HCT116 (cell line): ENCODE measurements around the gene ENTPD5. TPM values are rescaled to one million over a fixed set of nuclear protein-coding genes. Genes with fewer than 3 reads are reported as not detected.

Experiments
- ATAC-seq: fragments of 200-7000 bp; cut with Tn5 transposase; 2 replicates; pipeline ENCODE4 v1.9.1; 2020; ENCODE audit warnings: mild to moderate bottlenecking, moderate library complexity
- BruUV-seq: library from RNA; stranded (reverse); fragments of 400-500 nt; replicated peaks from 2 replicates; lab custom pipeline; 2021; lab: Mats Ljungman, UMichigan
- CTCF ChIA-PET: fragments of 300-600 bp; sonication (Branson Sonifier 250); formaldehyde crosslinking; loops from one replicate; lab custom pipeline; 2021; ENCODE audit warnings: antibody characterized with exemption; lab: Charles Lee
- POLR2A ChIA-PET: fragments of 300-600, 350-600 bp; sonication (Branson Sonifier 250); formaldehyde crosslinking; loops from one replicate; lab custom pipeline; 2021; ENCODE audit warnings: antibody characterized with exemption; lab: Charles Lee
- RAD21 ChIA-PET, 2 experiments: fragments of 300-600 bp; sonication (Branson Sonifier 250); formaldehyde crosslinking; loops; one replicate each; lab custom pipeline; 2023; ENCODE audit warnings: low total read pairs in 2 of 2; ENCODE audit not compliant: uncharacterized antibody in 2 of 2, unreplicated experiment in 2 of 2, low non-redundant PET in 1 of 2; lab: Charles Lee
- DNase-seq: peaks from one replicate; pipeline ENCODE4 v3.0.0-alpha.2; 2010; ENCODE audit warnings: low read depth, low spot score
- H2AFZ ChIP-seq: fragments of 200-600 bp; shearing (Covaris generic), sonication (generic); 2 replicates; pipeline ENCODE4 v1.6.1; 2017; ENCODE audit warnings: low read depth, mixed run types, mixed read lengths, antibody characterized with exemption, low read length; ENCODE audit not compliant: poor library complexity, severe bottlenecking
- H3K27ac ChIP-seq: 2 replicates; pipeline ENCODE4 v1.5.1; 2012; ENCODE audit warnings: low read depth, low read length
- H3K27me3 ChIP-seq: fragments of 200-600 bp; sonication (generic); 2 replicates; pipeline ENCODE4 v1.6.1; 2016; ENCODE audit warnings: mixed run types, low read length, mixed read lengths; ENCODE audit not compliant: insufficient read depth
- H3K36me3 ChIP-seq, 2 experiments: fragments of 200-500 bp in 1 of 2; fragments of 200-600 bp in 1 of 2; sonication (Bioruptor generic) in 1 of 2; sonication (generic) in 1 of 2; 2 replicates each; pipeline versions ENCODE4 v1.5.1 to v1.6.1; 2014 to 2016; ENCODE audit warnings: low read length in 2 of 2, inconsistent platforms in 1 of 2, mixed read lengths in 1 of 2, mixed run types in 1 of 2; ENCODE audit not compliant: insufficient read depth in 2 of 2, control insufficient read depth in 1 of 2
- H3K4me1 ChIP-seq, 2 experiments: fragments of 200-600 bp in 1 of 2; sonication (generic) in 1 of 2; 2 replicates each; pipeline versions ENCODE4 v1.5.1 to v1.6.1; 2012 to 2017; ENCODE audit warnings: low read length in 2 of 2, inconsistent platforms in 1 of 2, mild to moderate bottlenecking in 1 of 2, mixed read lengths in 1 of 2, mixed run types in 1 of 2, moderate library complexity in 1 of 2; ENCODE audit not compliant: insufficient read depth in 2 of 2, control insufficient read depth in 1 of 2
- H3K4me2 ChIP-seq: fragments of 200-600 bp; sonication (generic); 2 replicates; pipeline ENCODE4 v1.6.1; 2017; ENCODE audit warnings: mixed run types, low read length, mixed read lengths
- H3K4me3 ChIP-seq, 2 experiments: fragments of 200-600 bp in 1 of 2; sonication (generic) in 1 of 2; replicated peaks in 1 of 2; 2 replicates each; pipeline ENCODE4 v1.5.1; 2011 to 2016; ENCODE audit warnings: low read length in 2 of 2, control low read depth in 1 of 2, low read depth in 1 of 2, mild to moderate bottlenecking in 1 of 2, mixed read lengths in 1 of 2, mixed run types in 1 of 2
- H3K79me2 ChIP-seq: fragments of 200-600 bp; sonication (generic); 2 replicates; pipeline ENCODE4 v1.6.1; 2017; ENCODE audit warnings: mild to moderate bottlenecking, mixed run types, low read length, moderate library complexity, mixed read lengths; ENCODE audit not compliant: insufficient read depth
- H3K9ac ChIP-seq: fragments of 200-600 bp; sonication (generic); 2 replicates; pipeline ENCODE4 v1.6.1; 2016; ENCODE audit warnings: low read length, mixed read lengths
- H3K9me2 ChIP-seq: fragments of 200-600 bp; sonication (generic), shearing (Covaris generic); 2 replicates; pipeline ENCODE4 v1.6.1; 2017; ENCODE audit warnings: mixed run types, mild to moderate bottlenecking, moderate library complexity; ENCODE audit not compliant: insufficient read depth
- H3K9me3 ChIP-seq, 2 experiments: fragments of 200-500 bp in 1 of 2; fragments of 200-600 bp in 1 of 2; sonication (Bioruptor generic) in 1 of 2; sonication (generic) in 1 of 2; 2 replicates each; pipeline ENCODE4 v1.6.1; 2014 to 2017; ENCODE audit warnings: low read length in 2 of 2, mixed read lengths in 2 of 2, inconsistent platforms in 1 of 2, low read depth in 1 of 2, mild to moderate bottlenecking in 1 of 2, mixed run types in 1 of 2, moderate library complexity in 1 of 2; ENCODE audit not compliant: control insufficient read depth in 1 of 2, insufficient read depth in 1 of 2
- H4K20me1 ChIP-seq: fragments of 200-600 bp; sonication (generic), shearing (Covaris generic); 2 replicates; pipeline ENCODE4 v1.6.1; 2017; ENCODE audit warnings: mixed run types, mild to moderate bottlenecking, moderate library complexity; ENCODE audit not compliant: insufficient read depth
- ATF3 ChIP-seq: IDR thresholded peaks from 2 replicates; pipeline ENCODE4 v1.6.1; 2012
- CEBPB ChIP-seq: IDR thresholded peaks from 2 replicates; pipeline ENCODE4 v1.6.1; 2012; ENCODE audit warnings: low read depth
- EGR1 ChIP-seq: IDR thresholded peaks from 2 replicates; pipeline ENCODE4 v1.6.1; 2012; ENCODE audit warnings: low read depth
- EZH2 ChIP-seq: fragments of 200-600 bp; sonication (generic); IDR thresholded peaks from 2 replicates; pipeline ENCODE4 v1.6.1; 2017; ENCODE audit warnings: antibody characterized with exemption, mixed run types
- EZH2phosphoT487 ChIP-seq: fragments of 200-600 bp; IDR thresholded peaks from 2 replicates; pipeline ENCODE4 v1.6.1; 2018; ENCODE audit warnings: antibody characterized with exemption, borderline replicate concordance
- FOSL1 ChIP-seq: IDR thresholded peaks from 2 replicates; pipeline ENCODE4 v1.6.1; 2012; ENCODE audit warnings: low read depth
- JUND ChIP-seq: IDR thresholded peaks from 2 replicates; pipeline ENCODE4 v1.6.1; 2012
- MAX ChIP-seq: IDR thresholded peaks from 2 replicates; pipeline ENCODE4 v1.6.1; 2012
- POLR2AphosphoS5 ChIP-seq: IDR thresholded peaks from 2 replicates; pipeline ENCODE4 v1.6.1; 2011; ENCODE audit warnings: mild to moderate bottlenecking, low read depth, low read length, moderate library complexity
- RAD21 ChIP-seq: IDR thresholded peaks from 2 replicates; pipeline ENCODE4 v1.6.1; 2012; ENCODE audit warnings: low read depth, mild to moderate bottlenecking
- REST ChIP-seq: IDR thresholded peaks from 2 replicates; pipeline ENCODE4 v1.6.1; 2012; ENCODE audit warnings: low read depth
- SIN3A ChIP-seq: IDR thresholded peaks from 2 replicates; pipeline ENCODE4 v1.6.1; 2012; ENCODE audit warnings: low read depth
- SRF ChIP-seq: IDR thresholded peaks from 2 replicates; pipeline ENCODE4 v1.6.1; 2012; ENCODE audit warnings: low read depth
- TCF7L2 ChIP-seq: IDR thresholded peaks from 2 replicates; pipeline ENCODE4 v1.7.0; 2011; ENCODE audit warnings: borderline replicate concordance, inconsistent platforms; ENCODE audit not compliant: insufficient read depth, insufficient read length; ENCODE audit errors: extremely low read depth
- YY1 ChIP-seq: IDR thresholded peaks from 2 replicates; pipeline ENCODE4 v1.6.1; 2011; ENCODE audit warnings: low read length, low read depth, moderate library complexity, mild to moderate bottlenecking; ENCODE audit not compliant: insufficient replicate concordance; ENCODE audit errors: extremely low read depth
- ZBTB33 ChIP-seq: IDR thresholded peaks from 2 replicates; pipeline ENCODE4 v1.6.1; 2011; ENCODE audit warnings: mild to moderate bottlenecking, low read length, moderate library complexity; ENCODE audit not compliant: insufficient replicate concordance; ENCODE audit errors: extremely low read depth
- ZFX ChIP-seq: fragments of 450-650 bp; IDR thresholded peaks from 2 replicates; pipeline ENCODE4 v1.6.1; 2017
- ZNF274 ChIP-seq: fragments of 200-500 bp; sonication (Bioruptor generic); IDR thresholded peaks from 2 replicates; pipeline ENCODE4 v1.6.1; 2014; ENCODE audit warnings: mild to moderate bottlenecking, low read depth, low read length, inconsistent platforms
- intact Hi-C: fragments of 100-400 bp; cut with micrococcal nuclease; formaldehyde crosslinking; loops from 2 replicates; pipeline ENCODE4 v1.10.0; 2022
- total RNA-seq: library from RNA; stranded (reverse); gene quantifications from one replicate; pipeline ENCODE4 v1.2.1, GENCODE V29; 2021; ENCODE audit not compliant: unreplicated experiment

ENTPD5 gene
- total RNA-seq, 1 experiment from 2014 or later: 14.4 TPM

GRCh38 chr14:73936548-73936947 lies 82.5 kb downstream of the ENTPD5 start:
- no peaks in the 10 kb centered on the region for H3K4me1 ChIP-seq
- intact Hi-C loops: loop anchor here (5.0 kb wide), 1 partner anchor 209 kb away; no protein-coding TSS in a partner anchor
- DNase-seq (no peak), ATAC-seq (no peak)
- H3K36me3 ChIP-seq: peaks cover 17% of the 10 kb centered on the region in 2 experiments; a peak in 3 of 4 replicates
- H3K27me3 ChIP-seq: no peaks in the 10 kb centered on the region
- BruUV-seq: no TSS peak
- H3K4me2 ChIP-seq: no peak overlapping the region
- H3K9me2 ChIP-seq: no peaks in the 10 kb centered on the region
- ChIA-PET POLR2A (interaction anchor here (0.8 kb wide), 1 partner anchor 13 kb away, joined by 3 read pairs; the partner anchor contains the start of genes COQ6 and FAM161B), CTCF (interaction anchor here (0.8 to 1.9 kb wide), 3 partner anchors 13 to 208 kb away, joined by 3 to 6 read pairs (median 4); partner anchors contain the start of genes COQ6 and FAM161B), RAD21 (no interaction called here)
- no peak overlapping the region for H3K9ac ChIP-seq
- no peaks in the 10 kb centered on the region for H4K20me1 ChIP-seq
- H3K79me2 ChIP-seq: no peaks in the 10 kb centered on the region
- TF ChIP-seq ATF3 (no peak), RAD21 (no peak), POLR2AphosphoS5 (no peak), YY1 (no peak), SIN3A (no peak), CEBPB (no peak), FOSL1 (no peak), ZNF274 (no peak), TCF7L2 (no peak), ZFX (no peak), EZH2phosphoT487 (no peak), JUND (no peak), MAX (no peak), SRF (no peak), EGR1 (no peak), REST (no peak), EZH2 (no peak), ZBTB33 (no peak)
- no peak overlapping the region for H2AFZ ChIP-seq
- no peaks in the 10 kb centered on the region for H3K9me3 ChIP-seq
- no peak overlapping the region for H3K4me3 ChIP-seq
- no peak overlapping the region for H3K27ac ChIP-seq
